Heart left ventricle (tissue), 13 donors: ENCODE measurements around the gene HOGA1.

Experiments used
- POLR2A ChIP-seq, 2 donors: fragments of 450-650 bp; IDR thresholded peaks; one replicate each; pipeline ENCODE4 v1.6.1; 2017; ENCODE audit warnings: antibody characterized with exemption in 2 of 2, mild to moderate bottlenecking in 2 of 2, moderate library complexity in 2 of 2
- TF ChIP-seq, protein P1 (sequence below), 12 donors: fragments of 200-600 bp; sonication (generic) in 4 of 12; IDR thresholded peaks; one replicate each; pipeline versions ENCODE4 v1.5.0 to v1.8.0; 2018 to 2022; ENCODE audit warnings: antibody characterized with exemption in 12 of 12, mild to moderate bottlenecking in 5 of 12
- donor health status: ischemic (EF 13 %, LVEDD 7.1; RV severe dilation, severe dysfunction).
- donor health status: DM: no; HTN: yes; CAD: no.
- donor health status: DM: no; HTN: no; CAD: no.
- donor health status: ischemic (EF 25% LVEDD 6.9; RV normal size, moderate dysfunction).
- donor health status: ischemic (EF 25% LVEDD 5.7; RV mildly dilated, moderate dysfunction).
- donor health status: ischemic (EF 35%, LVEDD 5.7; RV mildly dilated, moderate dysfunction).
- donor health status: nonischemic (EF 11% LVEDD 7.7; RV severe dilation, severe dysfunction).
- donor health status: DM: yes; HTN: yes; CAD: no.
- donor health status: PGD.
- donor health status: ischemic (EF 29% LVEDD 5.4; RV normal size, mild dysfunction).
- donor health status: nonischemic (EF 23%, LVEDD 6.1; RV moderate dilation, normal function).

DNA sequence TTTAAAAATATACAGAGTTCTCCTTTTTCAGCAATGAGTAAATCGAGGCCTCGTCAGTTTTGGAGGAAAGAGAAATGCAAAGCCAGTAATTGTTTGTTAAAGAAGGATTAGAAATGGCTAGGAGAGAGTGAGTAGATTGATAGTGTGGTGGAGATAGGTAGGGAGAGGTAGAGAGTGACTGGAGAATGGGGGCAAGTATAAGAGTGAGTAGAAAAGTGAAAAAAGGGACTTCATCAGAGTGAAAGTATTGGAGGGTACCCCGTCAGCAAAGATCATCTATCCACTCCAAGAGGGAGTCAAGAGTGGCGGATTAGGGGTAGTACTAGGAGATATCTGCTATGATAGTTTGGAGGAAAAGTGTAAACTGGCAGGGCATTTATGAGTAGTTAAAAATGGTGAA lies 20.9 kb upstream of the HOGA1 start:
- TF ChIP-seq, protein P1, sequence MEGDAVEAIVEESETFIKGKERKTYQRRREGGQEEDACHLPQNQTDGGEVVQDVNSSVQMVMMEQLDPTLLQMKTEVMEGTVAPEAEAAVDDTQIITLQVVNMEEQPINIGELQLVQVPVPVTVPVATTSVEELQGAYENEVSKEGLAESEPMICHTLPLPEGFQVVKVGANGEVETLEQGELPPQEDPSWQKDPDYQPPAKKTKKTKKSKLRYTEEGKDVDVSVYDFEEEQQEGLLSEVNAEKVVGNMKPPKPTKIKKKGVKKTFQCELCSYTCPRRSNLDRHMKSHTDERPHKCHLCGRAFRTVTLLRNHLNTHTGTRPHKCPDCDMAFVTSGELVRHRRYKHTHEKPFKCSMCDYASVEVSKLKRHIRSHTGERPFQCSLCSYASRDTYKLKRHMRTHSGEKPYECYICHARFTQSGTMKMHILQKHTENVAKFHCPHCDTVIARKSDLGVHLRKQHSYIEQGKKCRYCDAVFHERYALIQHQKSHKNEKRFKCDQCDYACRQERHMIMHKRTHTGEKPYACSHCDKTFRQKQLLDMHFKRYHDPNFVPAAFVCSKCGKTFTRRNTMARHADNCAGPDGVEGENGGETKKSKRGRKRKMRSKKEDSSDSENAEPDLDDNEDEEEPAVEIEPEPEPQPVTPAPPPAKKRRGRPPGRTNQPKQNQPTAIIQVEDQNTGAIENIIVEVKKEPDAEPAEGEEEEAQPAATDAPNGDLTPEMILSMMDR (IDR thresholded peaks at IDR 0.05): no peak
- TF ChIP-seq POLR2A (IDR thresholded peaks at IDR 0.05): no peak
